HG02973 (cell line): ENCODE data around the gene RLN3.

ENCODE experiments used
- ATAC-seq: cut with Tn5 transposase; IDR thresholded peaks from one replicate; pipeline ENCODE4 v1.9.1; 2021; ENCODE audit warnings: moderate library complexity; ENCODE audit not compliant: unreplicated experiment

RLN3 gene

GRCh38 chr19:14052470-14052869 is 24.5 kb downstream of the RLN3 start:
- ATAC-seq = no peak

DNA sequence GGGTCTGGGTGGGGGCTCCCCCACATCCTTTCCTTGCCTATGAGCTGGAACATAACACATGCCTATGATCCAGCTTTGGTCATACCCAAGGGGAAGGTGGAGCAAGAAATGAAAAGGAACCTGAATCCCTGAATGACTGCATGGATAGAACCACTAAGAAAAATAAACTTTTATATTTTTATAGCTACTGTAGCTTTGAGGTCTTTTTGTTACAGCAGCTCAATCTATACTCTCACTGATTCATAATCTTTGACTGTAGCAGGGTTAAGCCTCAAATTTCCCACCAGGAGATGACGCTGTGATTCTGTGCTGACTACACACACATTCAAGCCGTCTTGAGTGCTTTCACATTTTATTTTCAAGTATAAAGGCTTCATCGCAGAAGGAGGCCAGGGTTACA is 25.1 kb downstream of the RLN3 start:
- no peak for ATAC-seq

GRCh38 chr19:14053500-14053899 is 25.6 kb downstream of the RLN3 start:
- ATAC-seq = no peak

GRCh38 chr19:14054099-14054498 is 26.2 kb downstream of the RLN3 start:
- ATAC-seq = no peak

DNA sequence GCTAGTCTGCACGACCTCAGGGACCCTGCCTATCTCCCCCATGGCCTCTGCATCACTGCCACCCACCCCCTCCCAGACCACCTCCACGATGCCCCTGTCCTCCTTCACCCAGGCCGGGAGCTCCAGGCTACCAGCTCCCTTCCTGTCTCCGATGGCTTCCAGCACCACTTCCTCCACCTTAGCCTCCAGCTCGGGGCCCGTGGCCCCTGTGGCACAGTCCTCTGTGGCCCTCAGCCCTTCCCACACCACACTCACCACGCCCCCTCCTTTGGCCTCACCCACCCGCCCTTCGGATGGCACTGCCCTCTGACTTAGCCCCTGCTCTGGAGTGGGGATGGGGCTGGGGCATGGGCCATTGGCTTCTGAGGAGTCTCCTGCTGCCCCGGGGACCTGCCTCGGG is 26.8 kb downstream of the RLN3 start:
- ATAC-seq = no peak

DNA sequence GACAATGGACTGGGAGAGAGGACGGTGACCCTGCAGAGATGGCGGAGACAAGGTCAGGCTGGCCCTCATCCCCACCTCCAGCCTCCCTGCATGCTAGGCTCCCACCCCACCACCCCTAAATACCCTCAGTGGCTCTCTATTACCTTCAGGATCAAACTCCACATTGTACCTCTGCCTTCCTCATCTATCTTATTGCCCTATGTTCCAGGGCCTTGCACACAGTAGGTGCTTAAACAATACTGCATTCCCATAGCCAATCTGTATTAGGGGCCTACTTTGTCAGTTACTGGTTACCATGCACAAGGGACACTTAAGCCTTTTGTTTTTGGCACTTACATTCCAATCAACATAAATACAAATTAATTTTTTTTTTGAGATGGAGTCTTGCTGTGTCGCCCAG is 27.4 kb downstream of the RLN3 start:
- ATAC-seq = no peak

GRCh38 chr19:14056069-14056666 is 28.2 kb downstream of the RLN3 start:
- ATAC-seq = no peak

- no peak for ATAC-seq
Measured at GRCh38 chr19:14056741-14057356, 28.9 kb downstream of the RLN3 start.

DNA sequence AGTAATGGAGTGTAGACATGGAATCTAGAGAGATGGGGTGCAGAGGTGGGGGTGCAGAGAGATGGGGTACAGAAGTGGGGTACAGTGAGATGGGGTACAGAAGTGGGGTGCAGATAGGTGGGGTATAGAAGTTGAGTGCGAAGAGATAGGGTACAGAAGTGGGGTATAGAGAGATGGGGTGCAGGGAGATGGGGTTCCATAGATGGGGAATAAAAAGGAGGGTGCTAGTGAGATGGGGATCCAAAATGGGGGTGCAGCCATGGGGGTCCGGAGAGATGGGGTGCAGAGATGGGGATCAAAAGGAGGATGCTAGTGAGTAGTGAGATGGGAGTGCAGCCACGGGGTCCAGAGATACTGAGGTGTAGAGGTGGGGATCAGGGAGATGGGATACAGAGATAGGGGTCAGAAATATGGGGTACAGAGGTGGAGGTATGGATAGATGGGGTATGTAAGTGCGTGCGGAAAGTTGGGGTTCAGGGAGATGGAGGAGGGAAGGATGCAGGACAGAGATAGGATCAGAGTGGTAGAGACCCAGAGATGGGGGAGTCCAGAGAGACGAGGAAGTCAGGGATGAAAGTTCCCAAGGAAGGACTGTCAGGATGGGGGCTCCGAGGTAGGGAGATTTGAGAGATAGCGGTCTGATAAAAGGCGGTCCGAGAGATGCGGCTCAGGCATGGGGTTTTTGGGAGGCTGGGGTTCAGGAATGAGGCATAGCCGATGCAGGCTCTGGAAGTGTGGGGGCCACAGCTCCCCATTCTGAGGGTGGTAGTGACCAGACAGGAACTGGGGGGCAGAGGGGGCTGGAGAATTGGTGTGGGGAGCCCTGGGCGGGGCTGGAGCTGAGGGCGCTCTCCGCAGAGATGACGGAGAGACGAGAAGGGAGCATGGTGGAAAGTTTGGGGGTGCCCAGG is 30.5 kb downstream of the RLN3 start:
- no peak for ATAC-seq

GRCh38 chr19:14059093-14059480 is 31.1 kb downstream of the RLN3 start:
- no peak for ATAC-seq

- ATAC-seq = no peak
Measured at GRCh38 chr19:14059652-14060155, 31.8 kb downstream of the RLN3 start.

DNA sequence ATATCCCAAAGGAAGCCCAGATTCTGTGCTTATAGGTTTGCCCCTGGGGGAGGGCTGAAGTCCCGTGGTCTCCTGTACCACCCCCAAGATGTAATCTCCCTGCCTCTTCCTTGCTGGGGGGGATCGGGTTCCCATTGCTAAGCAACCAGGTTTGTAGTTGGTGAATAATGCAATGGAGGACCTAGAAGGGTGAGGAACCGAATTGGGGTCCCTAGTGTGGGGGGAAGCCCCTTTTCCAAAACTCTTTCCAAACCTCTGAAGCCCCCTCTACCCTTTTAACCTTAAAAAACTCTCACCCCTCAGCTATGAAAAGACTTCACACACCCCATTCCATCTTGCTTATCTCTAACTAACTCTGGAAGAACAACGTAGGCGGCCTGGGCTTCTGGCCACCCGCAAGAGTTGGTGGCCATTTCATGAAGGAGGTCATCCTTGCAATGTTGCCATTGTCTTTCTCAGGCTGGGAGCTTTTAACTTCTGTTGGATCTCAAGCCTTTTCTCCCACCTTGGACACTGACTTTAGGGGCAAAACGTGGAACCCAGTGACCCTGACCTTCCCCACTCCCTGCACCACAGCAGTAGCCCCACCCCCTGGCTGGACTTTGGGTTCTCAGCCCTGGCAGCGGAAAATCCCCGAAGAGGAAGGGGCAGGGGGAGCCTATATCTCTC is 33.3 kb downstream of the RLN3 start:
- no peak for ATAC-seq

- ATAC-seq = no peak
Measured at GRCh38 chr19:14061751-14062557, 34.0 kb downstream of the RLN3 start, which contains the start of gene PALM3. TSS of gene PALM3 (minus strand) at chr19:14062076. CDS start at chr19:14061980, 96 bp downstream.

DNA sequence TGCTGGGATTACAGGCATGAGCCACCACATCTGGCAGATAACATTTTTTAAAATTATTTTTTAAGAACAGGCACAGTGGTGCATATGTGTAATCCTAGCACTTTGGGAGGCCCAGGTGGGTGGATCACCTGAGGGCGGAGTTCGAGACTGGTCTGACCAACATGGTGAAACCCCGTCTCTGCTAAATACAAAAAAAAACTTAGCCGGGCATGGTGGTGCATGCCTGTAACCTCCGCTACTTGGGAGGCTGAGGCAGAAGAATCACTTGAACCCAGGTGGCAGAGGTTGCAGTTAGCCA is 34.6 kb downstream of the RLN3 start:
- ATAC-seq = no peak

GRCh38 chr19:14063105-14063504 is 35.2 kb downstream of the RLN3 start:
- no peak for ATAC-seq

DNA sequence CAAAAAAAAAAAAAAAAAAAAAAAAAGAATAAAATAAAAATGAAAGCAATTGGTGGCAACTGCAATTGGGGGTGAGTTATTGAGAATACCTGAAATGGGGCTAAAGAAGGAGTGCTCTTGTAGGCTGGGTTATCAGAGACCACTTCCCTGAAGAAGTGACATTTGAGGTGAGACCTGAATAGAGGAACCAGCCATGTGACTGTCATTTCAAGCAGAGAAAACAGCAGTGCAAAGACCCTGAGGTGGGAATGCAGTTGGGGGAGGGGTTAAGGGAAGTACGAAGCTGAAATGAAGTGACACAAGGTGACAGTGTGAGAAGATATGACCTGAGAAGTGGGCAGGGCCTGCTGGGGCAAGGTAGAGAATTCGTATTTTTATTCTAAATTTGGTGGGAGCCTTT is 38.2 kb downstream of the RLN3 start:
- ATAC-seq = no peak

DNA sequence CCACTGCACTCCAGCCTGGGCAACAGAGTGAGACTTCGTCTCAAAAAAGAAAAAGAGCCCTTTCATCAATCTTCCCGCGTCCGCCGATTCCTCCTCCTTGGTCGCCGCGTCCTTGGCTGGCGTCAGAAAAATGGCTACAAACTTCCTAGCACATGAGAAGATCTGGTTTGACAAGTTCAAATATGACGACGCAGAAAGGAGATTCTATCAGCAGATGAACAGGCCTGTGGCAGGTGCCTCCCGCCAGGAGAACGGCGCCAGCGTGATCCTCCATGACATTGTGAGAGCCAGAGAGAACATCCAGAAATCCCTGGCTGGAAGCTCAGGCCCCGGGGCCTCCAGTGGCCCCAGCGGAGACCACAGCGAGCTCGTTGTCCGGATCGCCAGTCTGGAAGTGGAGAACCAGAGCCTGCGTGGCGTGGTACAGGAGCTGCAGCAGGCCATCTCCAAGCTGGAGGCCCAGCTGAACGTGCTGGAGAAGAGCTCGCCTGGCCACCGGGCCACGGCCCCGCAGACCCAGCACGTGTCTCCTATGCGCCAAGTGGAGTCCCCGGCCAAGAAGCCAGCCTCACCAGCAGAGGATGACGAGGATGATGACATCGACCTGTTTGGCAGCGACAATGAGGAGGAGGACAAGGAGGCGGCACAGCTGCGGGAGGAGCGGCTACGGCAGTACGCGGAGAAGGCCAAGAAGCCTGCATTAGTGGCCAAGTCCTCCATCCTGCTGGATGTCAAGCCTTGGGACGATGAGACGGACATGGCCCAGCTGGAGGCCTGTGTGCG is 42.5 kb downstream of the RLN3 start:
- no peak for ATAC-seq

DNA sequence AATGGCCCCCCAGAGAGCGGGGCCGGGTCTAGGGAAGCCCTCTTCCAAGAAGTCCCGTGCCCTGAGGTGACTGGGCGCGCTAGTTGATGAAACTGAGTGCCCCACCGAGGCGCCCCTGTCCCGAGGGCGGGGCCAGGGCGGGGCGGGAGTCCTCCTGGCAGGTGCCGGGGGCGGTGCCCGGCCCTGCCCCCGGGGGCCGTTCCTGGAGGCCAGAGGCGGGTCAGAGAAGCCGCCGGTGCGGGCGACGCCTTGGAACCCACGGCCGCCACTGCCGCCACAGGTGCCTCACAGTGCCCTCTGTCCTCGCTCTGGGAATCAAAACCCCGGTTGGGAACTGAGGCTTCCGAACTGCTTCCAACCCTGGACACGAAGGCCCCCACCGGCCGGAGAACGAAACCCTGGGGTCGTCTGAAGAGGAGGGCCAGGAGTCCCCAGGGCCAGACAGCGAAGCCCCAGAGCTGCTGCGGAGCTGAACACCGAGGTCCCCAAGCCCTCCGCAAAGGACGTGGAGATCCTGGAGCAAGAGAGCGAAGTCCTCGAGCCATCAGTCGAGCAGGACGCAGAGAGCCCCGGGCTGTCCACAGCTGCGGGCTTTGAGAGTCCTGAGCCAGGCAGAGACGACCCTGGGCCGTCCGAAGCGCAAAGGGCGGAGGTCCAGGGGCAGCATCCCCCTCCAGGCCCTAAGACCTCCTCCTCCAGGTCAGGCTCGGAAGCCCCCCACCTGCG is 44.8 kb downstream of the RLN3 start, which contains the start of gene MISP3:
MISP3 (plus strand) TSS at position 252 of the 726 bp plus-strand sequence. CDS start 524 bp downstream, outside the sequence.
- ATAC-seq = no peak
